SK-N-SH treated with all-trans-retinoic acid at 6 μM for 48 hours (cell line): ENCODE measurements around the gene SREBF1.

Experiments
- ARNTL ChIP-seq: fragments of 450-650 bp; formaldehyde crosslinking; IDR thresholded peaks from 2 replicates; pipeline ENCODE4 v1.5.0; 2020; ENCODE audit warnings: low read depth, mild to moderate bottlenecking, moderate library complexity, borderline replicate concordance
- CSDC2 ChIP-seq: fragments of 250-450 bp; sonication (Bioruptor Pico); IDR thresholded peaks from 2 replicates; pipeline ENCODE4 v1.5.0; 2020; ENCODE audit warnings: mild to moderate bottlenecking, moderate library complexity
- ZFP3 ChIP-seq: fragments of 250-450 bp; sonication (Bioruptor Pico); IDR thresholded peaks from 2 replicates; pipeline ENCODE4 v1.5.0; 2020; ENCODE audit warnings: mild to moderate bottlenecking, moderate library complexity
- TF ChIP-seq, protein P1 (sequence below): fragments of 250-450 bp; sonication (Bioruptor Pico); IDR thresholded peaks from 2 replicates; pipeline ENCODE4 v1.8.0; 2020; ENCODE audit warnings: mild to moderate bottlenecking, moderate library complexity, borderline replicate concordance
- TF ChIP-seq, protein P2 (sequence below): fragments of 250-450 bp; sonication (Bioruptor Pico); IDR thresholded peaks from 2 replicates; pipeline ENCODE4 v1.5.0; 2020; ENCODE audit warnings: mild to moderate bottlenecking, moderate library complexity

DNA sequence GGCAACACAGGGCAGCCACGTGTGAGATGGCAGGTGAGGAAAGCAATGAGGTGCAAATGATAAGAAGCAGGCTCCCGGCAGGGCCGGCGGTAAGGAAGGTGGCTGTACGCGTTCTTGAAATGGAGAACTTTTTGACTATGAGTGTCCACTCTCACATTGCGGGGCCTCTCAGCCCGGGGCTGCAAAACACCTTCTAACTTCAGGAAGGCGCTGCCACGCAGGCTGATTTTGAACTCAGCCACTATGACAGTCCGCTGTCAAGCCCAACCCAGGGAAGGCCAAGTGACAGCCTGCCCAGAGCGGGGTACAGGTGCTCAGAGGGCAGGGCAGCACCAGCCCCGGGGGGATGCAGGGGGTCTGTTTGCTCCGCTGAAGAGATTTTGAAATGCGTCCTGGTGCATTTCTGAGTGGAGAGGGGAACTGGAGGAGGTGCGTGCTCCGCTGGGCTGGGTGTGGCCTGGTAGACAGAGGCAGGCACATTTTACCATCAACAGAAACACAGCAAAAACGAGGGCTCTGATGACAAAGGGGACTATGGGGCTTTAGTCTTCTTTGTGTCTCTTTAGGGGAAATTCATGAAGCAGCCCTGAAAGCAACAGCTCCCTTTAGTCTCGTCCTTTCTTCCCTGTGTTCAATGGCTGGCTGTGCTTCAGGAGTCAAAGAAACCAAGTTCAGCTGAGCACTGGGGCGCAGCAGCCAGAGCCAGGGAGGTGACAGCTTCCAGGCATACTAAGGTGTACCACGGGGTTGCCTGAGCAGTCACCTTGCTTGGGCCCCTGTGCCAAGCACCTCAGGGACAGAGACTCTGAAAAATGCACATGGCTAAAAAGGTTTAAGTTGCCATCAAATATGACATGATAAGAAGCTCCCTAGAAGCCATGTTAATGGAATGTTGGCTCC, 14.6 kb upstream of the SREBF1 start:
- TF ChIP-seq ZFP3: no peak
- no peak for TF ChIP-seq ARNTL (CRISPR knock-in tag)
- TF ChIP-seq CSDC2: no peak
- TF ChIP-seq, protein P1, sequence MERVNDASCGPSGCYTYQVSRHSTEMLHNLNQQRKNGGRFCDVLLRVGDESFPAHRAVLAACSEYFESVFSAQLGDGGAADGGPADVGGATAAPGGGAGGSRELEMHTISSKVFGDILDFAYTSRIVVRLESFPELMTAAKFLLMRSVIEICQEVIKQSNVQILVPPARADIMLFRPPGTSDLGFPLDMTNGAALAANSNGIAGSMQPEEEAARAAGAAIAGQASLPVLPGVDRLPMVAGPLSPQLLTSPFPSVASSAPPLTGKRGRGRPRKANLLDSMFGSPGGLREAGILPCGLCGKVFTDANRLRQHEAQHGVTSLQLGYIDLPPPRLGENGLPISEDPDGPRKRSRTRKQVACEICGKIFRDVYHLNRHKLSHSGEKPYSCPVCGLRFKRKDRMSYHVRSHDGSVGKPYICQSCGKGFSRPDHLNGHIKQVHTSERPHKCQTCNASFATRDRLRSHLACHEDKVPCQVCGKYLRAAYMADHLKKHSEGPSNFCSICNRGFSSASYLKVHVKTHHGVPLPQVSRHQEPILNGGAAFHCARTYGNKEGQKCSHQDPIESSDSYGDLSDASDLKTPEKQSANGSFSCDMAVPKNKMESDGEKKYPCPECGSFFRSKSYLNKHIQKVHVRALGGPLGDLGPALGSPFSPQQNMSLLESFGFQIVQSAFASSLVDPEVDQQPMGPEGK: no peak
- TF ChIP-seq, protein P2, sequence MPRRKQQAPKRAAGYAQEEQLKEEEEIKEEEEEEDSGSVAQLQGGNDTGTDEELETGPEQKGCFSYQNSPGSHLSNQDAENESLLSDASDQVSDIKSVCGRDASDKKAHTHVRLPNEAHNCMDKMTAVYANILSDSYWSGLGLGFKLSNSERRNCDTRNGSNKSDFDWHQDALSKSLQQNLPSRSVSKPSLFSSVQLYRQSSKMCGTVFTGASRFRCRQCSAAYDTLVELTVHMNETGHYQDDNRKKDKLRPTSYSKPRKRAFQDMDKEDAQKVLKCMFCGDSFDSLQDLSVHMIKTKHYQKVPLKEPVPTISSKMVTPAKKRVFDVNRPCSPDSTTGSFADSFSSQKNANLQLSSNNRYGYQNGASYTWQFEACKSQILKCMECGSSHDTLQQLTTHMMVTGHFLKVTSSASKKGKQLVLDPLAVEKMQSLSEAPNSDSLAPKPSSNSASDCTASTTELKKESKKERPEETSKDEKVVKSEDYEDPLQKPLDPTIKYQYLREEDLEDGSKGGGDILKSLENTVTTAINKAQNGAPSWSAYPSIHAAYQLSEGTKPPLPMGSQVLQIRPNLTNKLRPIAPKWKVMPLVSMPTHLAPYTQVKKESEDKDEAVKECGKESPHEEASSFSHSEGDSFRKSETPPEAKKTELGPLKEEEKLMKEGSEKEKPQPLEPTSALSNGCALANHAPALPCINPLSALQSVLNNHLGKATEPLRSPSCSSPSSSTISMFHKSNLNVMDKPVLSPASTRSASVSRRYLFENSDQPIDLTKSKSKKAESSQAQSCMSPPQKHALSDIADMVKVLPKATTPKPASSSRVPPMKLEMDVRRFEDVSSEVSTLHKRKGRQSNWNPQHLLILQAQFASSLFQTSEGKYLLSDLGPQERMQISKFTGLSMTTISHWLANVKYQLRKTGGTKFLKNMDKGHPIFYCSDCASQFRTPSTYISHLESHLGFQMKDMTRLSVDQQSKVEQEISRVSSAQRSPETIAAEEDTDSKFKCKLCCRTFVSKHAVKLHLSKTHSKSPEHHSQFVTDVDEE (CRISPR knock-in tag): no peak
